ENCODE results near the gene EPPIN.

DNA sequence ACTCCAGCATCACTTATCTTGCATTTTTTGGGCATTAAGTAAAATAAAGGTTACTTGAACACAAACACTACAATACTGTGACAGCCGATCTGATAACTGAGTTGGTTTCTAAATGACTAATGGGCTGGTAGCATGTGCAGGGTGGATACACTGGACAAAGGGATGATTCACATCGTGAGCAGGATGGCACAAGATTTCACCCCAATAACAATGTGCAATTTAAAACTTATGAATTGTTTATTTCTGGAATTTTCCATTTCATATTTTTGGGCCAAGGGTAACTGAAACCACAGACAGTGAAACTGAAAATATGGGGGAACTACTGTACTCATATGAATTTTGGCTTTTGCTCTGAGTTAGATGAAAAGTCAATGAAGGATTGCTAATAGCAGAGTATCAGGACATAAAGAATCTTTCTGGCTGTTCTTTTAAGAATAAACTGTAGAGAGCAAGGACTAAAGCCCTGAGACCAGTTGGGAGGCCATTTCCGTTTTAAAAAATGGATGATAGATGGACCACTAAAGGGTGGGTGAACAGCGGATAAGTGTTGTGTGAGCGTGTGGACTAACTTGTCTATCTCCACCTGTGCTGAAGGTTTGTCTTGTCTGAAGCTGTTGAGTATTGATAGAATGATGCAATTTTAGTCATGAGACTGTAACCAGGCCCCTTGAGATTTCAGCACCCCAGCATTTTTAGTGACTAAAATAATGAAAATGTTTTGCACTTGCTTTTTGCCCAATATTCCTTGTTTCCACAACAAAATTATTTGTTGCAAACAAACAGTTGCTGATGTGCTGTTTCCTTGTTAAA is 40.0 kb downstream of the EPPIN start:
- TF ChIP-seq RCOR1 (IDR thresholded peaks at IDR 0.05; ENCODE audit: low read length) (no peak), RAD21 (IDR thresholded peaks at IDR 0.05; ENCODE audit: low read length) (no peak), CHD2 (IDR thresholded peaks at IDR 0.05; ENCODE audit: low read length, partially characterized antibody) (no peak), FOXM1 (IDR thresholded peaks at IDR 0.05; ENCODE audit: low read depth) (no peak), EZH2phosphoT487 (IDR thresholded peaks at IDR 0.05; ENCODE audit: borderline replicate concordance, low read depth) (no peak), TCF12 (IDR thresholded peaks at IDR 0.05) (peak; percentile 67), YY1 (IDR thresholded peaks at IDR 0.05; ENCODE audit: low read depth) (no peak), MAX (IDR thresholded peaks at IDR 0.05; ENCODE audit: low read depth) (0 out of 2 replicates have a peak, but pooled peaks have one; percentile 38), EP300 (IDR thresholded peaks at IDR 0.05; ENCODE audit: borderline replicate concordance in 1 of 2, low read depth in 1 of 2, low read length in 1 of 2) (no peak; a peak in 1 of 4 replicates), JUND (IDR thresholded peaks at IDR 0.05) (peak; percentile 58)
- TF ChIP-seq, protein P1, sequence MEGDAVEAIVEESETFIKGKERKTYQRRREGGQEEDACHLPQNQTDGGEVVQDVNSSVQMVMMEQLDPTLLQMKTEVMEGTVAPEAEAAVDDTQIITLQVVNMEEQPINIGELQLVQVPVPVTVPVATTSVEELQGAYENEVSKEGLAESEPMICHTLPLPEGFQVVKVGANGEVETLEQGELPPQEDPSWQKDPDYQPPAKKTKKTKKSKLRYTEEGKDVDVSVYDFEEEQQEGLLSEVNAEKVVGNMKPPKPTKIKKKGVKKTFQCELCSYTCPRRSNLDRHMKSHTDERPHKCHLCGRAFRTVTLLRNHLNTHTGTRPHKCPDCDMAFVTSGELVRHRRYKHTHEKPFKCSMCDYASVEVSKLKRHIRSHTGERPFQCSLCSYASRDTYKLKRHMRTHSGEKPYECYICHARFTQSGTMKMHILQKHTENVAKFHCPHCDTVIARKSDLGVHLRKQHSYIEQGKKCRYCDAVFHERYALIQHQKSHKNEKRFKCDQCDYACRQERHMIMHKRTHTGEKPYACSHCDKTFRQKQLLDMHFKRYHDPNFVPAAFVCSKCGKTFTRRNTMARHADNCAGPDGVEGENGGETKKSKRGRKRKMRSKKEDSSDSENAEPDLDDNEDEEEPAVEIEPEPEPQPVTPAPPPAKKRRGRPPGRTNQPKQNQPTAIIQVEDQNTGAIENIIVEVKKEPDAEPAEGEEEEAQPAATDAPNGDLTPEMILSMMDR (IDR thresholded peaks at IDR 0.05) = no peak
- TF ChIP-seq, protein P2, sequence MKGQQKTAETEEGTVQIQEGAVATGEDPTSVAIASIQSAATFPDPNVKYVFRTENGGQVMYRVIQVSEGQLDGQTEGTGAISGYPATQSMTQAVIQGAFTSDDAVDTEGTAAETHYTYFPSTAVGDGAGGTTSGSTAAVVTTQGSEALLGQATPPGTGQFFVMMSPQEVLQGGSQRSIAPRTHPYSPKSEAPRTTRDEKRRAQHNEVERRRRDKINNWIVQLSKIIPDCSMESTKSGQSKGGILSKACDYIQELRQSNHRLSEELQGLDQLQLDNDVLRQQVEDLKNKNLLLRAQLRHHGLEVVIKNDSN (IDR thresholded peaks at IDR 0.05; ENCODE audit: borderline replicate concordance, low read depth) = no peak
